GM15510 (cell line): Measurements from ENCODE around the gene ALDH1B1.

ENCODE experiments used
- POLR2A ChIP-seq: IDR thresholded peaks from 3 replicates; pipeline ENCODE4 v1.6.1; 2011; ENCODE audit warnings: borderline replicate concordance; ENCODE audit not compliant: insufficient read length; ENCODE audit errors: extremely low read depth

Gene ALDH1B1

DNA sequence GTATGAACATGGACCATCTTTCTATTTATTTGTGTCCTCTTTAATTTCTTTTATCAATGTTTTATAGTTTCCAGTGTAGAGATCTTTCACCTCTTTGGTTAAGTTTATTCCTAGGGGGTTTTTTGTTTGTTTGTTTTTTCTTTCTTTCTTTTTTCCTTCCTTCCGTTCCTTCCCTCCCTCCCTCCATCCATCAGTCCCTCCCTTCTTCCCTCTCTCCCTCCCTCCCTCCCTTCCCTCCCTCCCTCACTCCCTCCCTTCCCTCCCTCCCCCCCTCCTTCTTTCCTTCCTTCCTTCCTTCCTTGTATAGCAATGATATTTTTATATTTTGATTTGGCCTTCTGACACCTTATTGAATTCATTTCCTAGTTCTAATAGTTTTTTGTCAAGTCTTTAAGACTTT, 55.2 kb downstream of the ALDH1B1 start:
- no peak for TF ChIP-seq POLR2A
